Fibroblast of villous mesenchyme (primary cell): ENCODE data around the gene ZNF2. TPM values are rescaled to one million over a fixed set of nuclear protein-coding genes. Genes with fewer than 3 reads are reported as not detected.

Experiments
- DNase-seq: peaks from one replicate; pipeline ENCODE4 v3.0.0-alpha.2; 2010; ENCODE audit warnings: low read depth
- H3K4me3 ChIP-seq: 2 replicates; pipeline ENCODE4 v1.5.1; 2011; ENCODE audit warnings: low read depth, mild to moderate bottlenecking, low read length
- CTCF ChIP-seq: IDR thresholded peaks from 2 replicates; pipeline ENCODE4 v1.5.1; 2012; ENCODE audit warnings: low read depth, mild to moderate bottlenecking, low read length; ENCODE audit not compliant: insufficient read depth
- total RNA-seq: library from RNA; depleted of rRNA; stranded (reverse); fragments of >200 nt; gene quantifications from 2 replicates; pipeline ENCODE4 v1.2.3, GENCODE V29; 2012

Gene ZNF2
- total RNA-seq, 1 donor: 7.8 TPM

GRCh38 chr2:95203911-95204310 is 38.3 kb downstream of the ZNF2 start:
- H3K4me3 ChIP-seq: no peak overlapping the region
- no peak for DNase-seq
- TF ChIP-seq CTCF: no peak

GRCh38 chr2:95204396-95204795 is 38.8 kb downstream of the ZNF2 start:
- no peak for TF ChIP-seq CTCF
- no peak for DNase-seq
- no peak overlapping the region for H3K4me3 ChIP-seq

- DNase-seq: no peak
- H3K4me3 ChIP-seq: no peak overlapping the region
- no peak for TF ChIP-seq CTCF
Measured at GRCh38 chr2:95206096-95206495, 40.5 kb downstream of the ZNF2 start.

GRCh38 chr2:95207111-95207961 is 41.7 kb downstream of the ZNF2 start, which contains the start of gene ZNF892:
TSS of gene ZNF892 (plus strand) at chr2:95207521. CDS start at chr2:95207816, 295 bp downstream.
- peak; percentile 89 for DNase-seq
- H3K4me3 ChIP-seq: peak within 1 kb of the TSS; percentile 82
- peak; percentile 32 for TF ChIP-seq CTCF

GRCh38 chr2:95208106-95208505 is 42.5 kb downstream of the ZNF2 start:
- DNase-seq: no peak
- TF ChIP-seq CTCF: no peak
- peak overlapping the region; percentile 82 for H3K4me3 ChIP-seq

GRCh38 chr2:95215018-95215612 is 49.5 kb downstream of the ZNF2 start:
- DNase-seq: no peak

More at GRCh38 chr2:95215018-95215612, 49.5 kb downstream of the ZNF2 start:
- no peak overlapping the region for H3K4me3 ChIP-seq
- no peak for TF ChIP-seq CTCF
